ENCODE measurements around the gene ITIH3.
A peak's percentile ranks its signal among the peaks of the same experiment; 100 is the strongest.

The ITIH3 gene

GRCh38 chr3:52830535-52831258, 36.1 kb downstream of the ITIH3 start, which contains the start of gene ITIH4:
Gene ITIH4 (minus strand): TSS chr3:52830672. CDS start chr3:52830642, 30 bp downstream.
- TF ChIP-seq SPI1 (IDR thresholded peaks at IDR 0.05; ENCODE audit: low read depth, low read length) (no peak), POLR2AphosphoS5 (IDR thresholded peaks at IDR 0.05; ENCODE audit: low read depth, low read length) (no peak), TAF1 (IDR thresholded peaks at IDR 0.05; ENCODE audit: low read depth, low read length) (no peak)
- FAIRE-seq (no peak), DNase-seq (ENCODE audit: insufficient read length, low spot score) (no peak)

DNA sequence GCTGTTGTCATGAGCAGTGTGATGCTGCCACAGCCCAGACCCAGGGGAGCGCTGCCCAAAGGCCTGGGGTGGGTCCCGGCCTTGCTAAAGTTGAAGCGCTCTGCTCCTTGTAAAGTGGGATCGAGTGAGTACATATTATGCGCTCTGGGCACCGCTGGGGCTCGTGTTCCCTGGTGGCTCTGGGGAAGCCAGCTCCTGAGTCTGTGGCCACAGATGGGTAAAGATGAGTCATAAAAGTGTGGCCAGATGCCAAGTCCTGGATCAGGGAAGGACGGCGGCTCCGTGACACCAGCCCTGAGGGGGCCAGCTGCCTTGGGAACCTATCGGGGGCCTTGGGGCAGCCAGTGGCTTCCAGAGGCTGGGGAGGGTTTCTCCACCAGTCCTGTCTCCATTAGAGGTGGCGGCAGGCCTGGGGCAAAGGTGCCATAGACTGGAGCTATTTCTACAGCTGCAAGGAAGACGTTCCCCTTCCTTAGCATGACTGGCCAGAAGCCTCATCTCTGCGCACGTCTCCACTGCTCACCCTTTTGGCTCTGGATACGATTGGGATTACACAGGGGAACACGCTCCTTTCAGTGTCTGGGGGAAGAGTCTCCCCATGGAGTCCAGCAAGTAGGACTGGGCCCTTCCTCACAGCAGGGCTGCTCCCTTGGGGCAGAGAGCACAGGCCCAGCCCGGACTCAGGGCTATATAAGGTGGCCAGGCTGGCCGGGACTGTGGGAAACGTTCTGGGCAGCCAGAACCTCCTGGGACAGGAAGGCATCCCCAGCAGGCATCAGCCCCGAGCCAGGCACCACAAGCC, 37.1 kb downstream of the ITIH3 start:
- no peak for TF ChIP-seq SPI1 (IDR thresholded peaks at IDR 0.05; ENCODE audit: low read depth, low read length)
- TF ChIP-seq POU2F2 (IDR thresholded peaks at IDR 0.05; ENCODE audit: low read depth, low read length) = no peak
- no peak for TF ChIP-seq POLR2AphosphoS5 (IDR thresholded peaks at IDR 0.05; ENCODE audit: low read depth, low read length)
- no peak for TF ChIP-seq POLR2A (IDR thresholded peaks at IDR 0.05; ENCODE audit: low read depth, low read length)
- no peak for TF ChIP-seq PAX5 (IDR thresholded peaks at IDR 0.05; ENCODE audit: insufficient read depth, low read length, severe bottlenecking)
- no peak for TF ChIP-seq TAF1 (IDR thresholded peaks at IDR 0.05; ENCODE audit: low read depth, low read length)
- FAIRE-seq = no peak
- no peak for DNase-seq (ENCODE audit: insufficient read length, low spot score)

- no peak for TF ChIP-seq POU2F2 (IDR thresholded peaks at IDR 0.05; ENCODE audit: low read depth, low read length)
- FAIRE-seq = no peak
These were observed 38.6 kb downstream of the ITIH3 start for GRCh38 chr3:52833202-52833601.

DNA sequence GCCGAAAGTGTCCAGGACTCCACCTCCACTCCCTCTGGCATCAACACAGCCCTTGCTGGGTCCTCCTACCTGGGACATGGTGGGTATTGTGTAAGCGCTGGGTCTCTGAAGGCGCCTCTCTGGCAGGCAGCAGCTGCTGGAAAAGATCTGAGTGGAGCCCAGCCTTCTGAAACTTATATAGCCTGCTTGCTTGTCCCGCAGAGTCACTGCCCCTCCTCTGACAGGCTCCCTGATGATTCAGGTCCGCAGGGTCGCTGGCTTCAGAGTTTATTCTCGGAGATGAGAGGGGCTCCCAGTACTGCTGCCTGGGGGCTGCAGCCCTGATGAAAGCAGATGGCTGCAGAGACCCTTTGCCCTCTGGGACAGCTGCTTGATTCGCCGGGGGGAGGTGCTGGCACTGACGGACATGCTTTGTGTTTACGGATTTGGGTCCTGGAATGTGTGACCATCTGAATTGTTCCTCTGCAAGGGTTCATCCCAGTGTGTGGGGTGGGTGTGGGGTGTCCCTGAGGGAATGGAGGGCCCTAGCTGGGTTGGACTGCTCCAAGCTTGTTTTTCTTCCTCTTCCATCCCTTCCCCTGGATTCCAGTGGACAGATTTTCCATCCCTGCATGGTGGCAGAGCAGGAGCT, 40.4 kb downstream of the ITIH3 start, which contains the start of gene MUSTN1:
Gene MUSTN1 (minus strand): TSS at position 149 of the 631 bp plus-strand sequence. CDS start 71 bp downstream, at position 78.
- DNase-seq (ENCODE audit: insufficient read length, low spot score) = no peak
- TF ChIP-seq POU2F2 (IDR thresholded peaks at IDR 0.05; ENCODE audit: low read depth, low read length) (no peak), PAX5 (IDR thresholded peaks at IDR 0.05; ENCODE audit: insufficient read depth, low read length, severe bottlenecking) (no peak), TAF1 (IDR thresholded peaks at IDR 0.05; ENCODE audit: low read depth, low read length) (no peak), SPI1 (IDR thresholded peaks at IDR 0.05; ENCODE audit: low read depth, low read length) (no peak), POLR2A (IDR thresholded peaks at IDR 0.05; ENCODE audit: low read depth, low read length) (no peak), POLR2AphosphoS5 (IDR thresholded peaks at IDR 0.05; ENCODE audit: low read depth, low read length) (no peak)
- FAIRE-seq = no peak

More at GRCh38 chr3:52833202-52833601, 38.6 kb downstream of the ITIH3 start:
- no peak for DNase-seq (ENCODE audit: insufficient read length, low spot score)

- FAIRE-seq (no peak), DNase-seq (ENCODE audit: insufficient read length, low spot score) (no peak)
- TF ChIP-seq TAF1 (IDR thresholded peaks at IDR 0.05; ENCODE audit: low read depth, low read length) (no peak), SPI1 (IDR thresholded peaks at IDR 0.05; ENCODE audit: low read depth, low read length) (no peak), POLR2AphosphoS5 (IDR thresholded peaks at IDR 0.05; ENCODE audit: low read depth, low read length) (no peak), POU2F2 (IDR thresholded peaks at IDR 0.05; ENCODE audit: low read depth, low read length) (no peak), PAX5 (IDR thresholded peaks at IDR 0.05; ENCODE audit: insufficient read depth, low read length, severe bottlenecking) (no peak), POLR2A (IDR thresholded peaks at IDR 0.05; ENCODE audit: low read depth, low read length) (no peak)
These were observed 41.3 kb downstream of the ITIH3 start for GRCh38 chr3:52835766-52836470.

- TF ChIP-seq SPI1 (IDR thresholded peaks at IDR 0.05; ENCODE audit: low read depth, low read length) (no peak), POLR2A (IDR thresholded peaks at IDR 0.05; ENCODE audit: low read depth, low read length) (no peak), POLR2AphosphoS5 (IDR thresholded peaks at IDR 0.05; ENCODE audit: low read depth, low read length) (no peak), TAF1 (IDR thresholded peaks at IDR 0.05; ENCODE audit: low read depth, low read length) (no peak), PAX5 (IDR thresholded peaks at IDR 0.05; ENCODE audit: insufficient read depth, low read length, severe bottlenecking) (no peak), POU2F2 (IDR thresholded peaks at IDR 0.05; ENCODE audit: low read depth, low read length) (no peak)
- no peak for DNase-seq (ENCODE audit: insufficient read length, low spot score)
- no peak for FAIRE-seq
These were observed 41.9 kb downstream of the ITIH3 start for GRCh38 chr3:52836471-52836845.

- FAIRE-seq (no peak), DNase-seq (ENCODE audit: insufficient read length, low spot score) (no peak)
- TF ChIP-seq PAX5 (IDR thresholded peaks at IDR 0.05; ENCODE audit: insufficient read depth, low read length, severe bottlenecking) (no peak), POLR2A (IDR thresholded peaks at IDR 0.05; ENCODE audit: low read depth, low read length) (no peak), TAF1 (IDR thresholded peaks at IDR 0.05; ENCODE audit: low read depth, low read length) (no peak), POU2F2 (IDR thresholded peaks at IDR 0.05; ENCODE audit: low read depth, low read length) (no peak), SPI1 (IDR thresholded peaks at IDR 0.05; ENCODE audit: low read depth, low read length) (no peak), POLR2AphosphoS5 (IDR thresholded peaks at IDR 0.05; ENCODE audit: low read depth, low read length) (no peak)
These were observed 42.4 kb downstream of the ITIH3 start for GRCh38 chr3:52836986-52837385.

DNA sequence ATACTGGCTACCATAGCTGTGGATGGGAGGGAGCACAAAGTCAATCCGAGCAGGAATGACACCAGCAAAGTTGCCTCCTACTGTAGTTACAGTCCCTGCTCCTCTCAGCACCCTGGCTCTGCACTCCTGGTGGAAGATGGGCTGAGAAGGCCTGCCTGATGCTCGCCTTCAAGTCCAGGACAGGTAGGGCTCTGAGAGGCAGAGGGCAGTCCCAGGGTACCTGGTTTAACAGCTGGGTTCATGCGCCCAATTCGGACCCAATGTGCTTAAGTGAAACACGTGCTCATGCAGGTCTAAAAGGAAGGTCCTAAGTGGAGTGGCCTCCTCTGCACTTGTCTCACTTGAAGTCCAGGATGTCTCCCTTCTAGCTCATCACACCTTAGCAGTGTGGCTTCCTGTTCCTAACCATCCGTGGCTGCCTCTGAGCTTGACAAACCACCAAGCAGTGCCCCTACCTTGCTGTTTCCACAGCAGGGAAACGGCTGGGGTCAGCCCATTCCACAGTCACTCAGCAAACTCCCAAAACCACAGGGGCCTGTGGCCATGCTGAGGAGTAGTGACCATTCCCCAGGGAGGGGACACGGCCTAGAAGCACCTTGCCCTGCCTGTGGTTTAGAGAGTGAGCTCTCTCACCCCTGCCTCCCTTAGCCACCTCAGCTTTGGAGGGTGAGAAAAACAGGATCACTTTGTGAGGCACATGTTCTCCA, 44.1 kb downstream of the ITIH3 start:
- DNase-seq (ENCODE audit: insufficient read length, low spot score) (no peak), FAIRE-seq (peak; percentile 60)
- no peak for TF ChIP-seq POU2F2 (IDR thresholded peaks at IDR 0.05; ENCODE audit: low read depth, low read length)
- TF ChIP-seq SPI1 (IDR thresholded peaks at IDR 0.05; ENCODE audit: low read depth, low read length) = no peak
- no peak for TF ChIP-seq POLR2A (IDR thresholded peaks at IDR 0.05; ENCODE audit: low read depth, low read length)
- no peak for TF ChIP-seq POLR2AphosphoS5 (IDR thresholded peaks at IDR 0.05; ENCODE audit: low read depth, low read length)
- TF ChIP-seq PAX5 (IDR thresholded peaks at IDR 0.05; ENCODE audit: insufficient read depth, low read length, severe bottlenecking) = no peak
- TF ChIP-seq TAF1 (IDR thresholded peaks at IDR 0.05; ENCODE audit: low read depth, low read length) = no peak

All from GM12891 (cell line).